Muscle of arm (tissue), 14 donors: ENCODE results near the gene NAT8. TPM values are rescaled to one million over a fixed set of nuclear protein-coding genes. Genes with fewer than 3 reads are reported as not detected.
"Not testable (repeated sequence)": the region's sequence is repeated elsewhere in the genome, so short reads cannot be mapped to it uniquely, and the experiment has no call there.

ENCODE experiments used
- DNase-seq: peaks from one replicate; pipeline ENCODE4 v3.0.0-alpha.2; 2013
- long read RNA-seq, 11 donors: transcript quantifications; one replicate each; lab custom pipeline, GENCODE V29; 2026
- polyA plus RNA-seq, 12 donors: library from polyadenylated mRNA; unstranded; fragments of 120-200 nt; gene quantifications; one replicate each; pipeline ENCODE4 v1.2.1, GENCODE V29; 2013; ENCODE audit not compliant: insufficient read length in 12 of 12

The NAT8 gene, protein sequence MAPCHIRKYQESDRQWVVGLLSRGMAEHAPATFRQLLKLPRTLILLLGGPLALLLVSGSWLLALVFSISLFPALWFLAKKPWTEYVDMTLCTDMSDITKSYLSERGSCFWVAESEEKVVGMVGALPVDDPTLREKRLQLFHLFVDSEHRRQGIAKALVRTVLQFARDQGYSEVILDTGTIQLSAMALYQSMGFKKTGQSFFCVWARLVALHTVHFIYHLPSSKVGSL
- under 1 TPM in 9 of 12 donors, not detected in 3; 0.19 to 0.60 (median 0.33) TPM for polyA plus RNA-seq
- long read RNA-seq, donor 1, result 0 reads
- long read RNA-seq, donor 2, result 0 reads
- long read RNA-seq, donor 3, result 0 reads
- long read RNA-seq, donor 4, result 0 reads
- long read RNA-seq, donor 5, result 0 reads
- long read RNA-seq, donor 6, result 0 reads
- long read RNA-seq, donor 7, result 0 reads
- long read RNA-seq, donor 8, result 0 reads
- long read RNA-seq, donor 9, result 0 reads
- long read RNA-seq, donor 10, result 0 reads
- long read RNA-seq, donor 11, partial matches to known transcripts, result 0 of 1 reads
- long read RNA-seq, donor 11, other reads (novel, unspliced or antisense), result 0 of 1 reads

GRCh38 chr2:73642338-73643018, at the start of gene NAT8:
TSS of gene NAT8 (minus strand) at chr2:73642422. CDS start at chr2:73641628, 794 bp downstream.
- no peak for DNase-seq

DNA sequence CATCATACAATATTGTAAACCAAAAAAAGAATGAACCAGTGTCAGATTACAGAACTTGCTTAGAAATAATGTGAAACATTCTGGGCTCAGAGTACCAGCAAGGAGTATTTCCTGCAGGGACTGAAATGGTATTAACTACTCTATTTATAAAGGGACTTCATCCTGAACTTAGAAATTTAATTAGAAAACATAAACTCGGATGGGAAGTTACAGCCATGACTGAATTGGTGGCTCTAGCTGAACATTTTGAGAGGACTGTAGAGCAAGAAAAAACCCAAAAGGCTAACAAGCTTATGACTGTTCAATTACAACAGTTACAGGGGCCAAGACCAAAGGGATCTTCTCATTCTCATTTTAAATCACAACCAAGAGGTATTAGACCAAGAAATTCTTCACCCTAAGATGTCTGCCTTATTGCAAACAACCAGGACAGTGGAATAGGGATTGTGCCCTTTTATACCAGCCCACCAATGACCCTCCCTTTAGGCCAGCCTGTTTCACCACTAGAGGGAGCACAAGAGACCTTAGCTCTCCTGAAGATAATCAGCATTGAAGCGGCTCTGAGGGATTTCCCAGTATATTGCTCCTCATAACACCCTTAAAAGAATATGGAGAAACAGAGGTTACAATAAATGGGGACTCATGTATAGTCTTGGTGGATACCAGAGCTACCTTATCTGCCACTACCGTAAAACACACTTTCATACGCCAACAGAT, 48.3 kb upstream of the NAT8 start:
- not testable (repeated sequence) for DNase-seq

- not testable (repeated sequence) for DNase-seq
Measured at GRCh38 chr2:73688494-73688893, 46.3 kb upstream of the NAT8 start.

- no peak for DNase-seq
Measured at GRCh38 chr2:73685764-73686438, 43.7 kb upstream of the NAT8 start.

GRCh38 chr2:73684905-73685304, 42.7 kb upstream of the NAT8 start:
- not testable (repeated sequence) for DNase-seq

DNA sequence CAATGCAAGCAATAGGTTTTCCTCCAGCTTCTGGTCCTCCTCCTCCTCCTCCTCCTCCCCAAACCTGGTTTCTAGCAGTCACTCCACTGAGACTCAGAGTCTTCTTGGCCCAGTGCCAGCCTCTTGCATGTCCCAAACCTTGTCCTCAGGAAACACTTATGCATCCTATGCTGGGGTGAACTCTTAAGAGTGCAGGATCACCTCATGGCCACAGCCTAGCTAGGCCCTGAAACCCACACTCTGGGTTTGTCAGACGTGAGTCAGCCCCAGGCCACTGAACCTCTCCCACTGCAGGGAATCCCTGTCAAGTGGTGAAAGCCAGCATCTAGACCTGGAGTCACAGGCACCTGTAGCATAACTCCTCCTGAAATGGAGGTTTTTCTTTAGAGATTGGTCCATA, 42.1 kb upstream of the NAT8 start:
- DNase-seq, result not testable (repeated sequence)

- not testable (repeated sequence) for DNase-seq
Measured at GRCh38 chr2:73679951-73680571, 37.8 kb upstream of the NAT8 start.

GRCh38 chr2:73679237-73679636, 37.0 kb upstream of the NAT8 start:
- not testable (repeated sequence) for DNase-seq

- not testable (repeated sequence) for DNase-seq
Measured at GRCh38 chr2:73678008-73678407, 35.8 kb upstream of the NAT8 start.

GRCh38 chr2:73676211-73676610, 34.0 kb upstream of the NAT8 start:
- not testable (repeated sequence) for DNase-seq

- DNase-seq, result not testable (repeated sequence)
Measured at GRCh38 chr2:73674696-73675157, 32.5 kb upstream of the NAT8 start.

- not testable (repeated sequence) for DNase-seq
Measured at GRCh38 chr2:73669976-73670375, 27.8 kb upstream of the NAT8 start.

DNA sequence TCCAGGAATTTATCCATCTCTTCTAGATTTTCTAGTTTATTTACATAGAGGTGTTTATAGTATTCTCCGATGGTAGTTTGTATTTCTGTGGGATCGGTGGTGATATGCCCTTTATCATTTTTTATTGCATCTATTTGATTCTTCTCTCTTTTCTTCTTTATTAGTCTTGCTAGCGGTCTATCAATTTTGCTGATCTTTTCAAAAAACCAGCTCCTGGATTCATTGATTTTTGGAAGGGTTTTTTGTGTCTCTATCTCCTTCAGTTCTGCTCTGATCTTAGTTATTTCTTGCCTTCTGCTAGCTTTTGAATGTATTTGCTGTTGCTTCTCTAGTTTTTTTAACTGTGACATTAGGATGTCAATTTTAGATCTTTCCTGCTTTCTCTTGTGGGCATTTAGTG, 25.0 kb upstream of the NAT8 start:
- DNase-seq, result not testable (repeated sequence)

- no peak for DNase-seq
Measured at GRCh38 chr2:73654175-73654574, 12.0 kb upstream of the NAT8 start.

- no peak for DNase-seq
Measured at GRCh38 chr2:73652348-73652747, 10.1 kb upstream of the NAT8 start.

DNA sequence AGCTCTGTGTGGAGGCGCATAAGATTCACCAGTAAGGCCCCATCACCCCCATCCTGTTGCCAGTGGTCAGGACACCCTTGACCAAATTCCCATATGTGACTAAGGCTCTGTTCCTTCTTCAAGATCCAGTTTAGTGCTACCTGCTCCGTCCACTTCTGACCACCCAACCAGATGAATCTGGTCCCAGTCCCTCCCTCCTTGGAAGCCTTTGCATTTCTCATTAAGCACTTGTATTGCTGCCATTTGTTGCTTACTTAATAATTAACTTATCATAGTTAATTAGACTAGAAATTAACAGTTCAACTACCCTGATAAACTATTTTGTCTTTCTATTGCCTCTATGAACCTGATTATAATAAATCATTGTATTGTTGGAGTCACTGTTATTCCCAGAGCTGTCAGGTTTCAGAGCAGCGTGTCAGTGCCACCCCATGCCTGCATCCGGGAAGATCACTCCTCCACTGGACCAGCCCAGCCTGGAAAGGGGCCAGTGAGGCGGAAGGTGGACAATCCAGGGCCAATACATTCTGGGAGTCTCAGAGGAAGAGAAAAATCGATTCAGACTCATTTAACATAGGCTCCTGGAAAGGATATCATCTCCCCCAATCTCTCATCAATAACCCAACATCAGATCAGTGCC, 9.5 kb upstream of the NAT8 start:
- no peak for DNase-seq

DNA sequence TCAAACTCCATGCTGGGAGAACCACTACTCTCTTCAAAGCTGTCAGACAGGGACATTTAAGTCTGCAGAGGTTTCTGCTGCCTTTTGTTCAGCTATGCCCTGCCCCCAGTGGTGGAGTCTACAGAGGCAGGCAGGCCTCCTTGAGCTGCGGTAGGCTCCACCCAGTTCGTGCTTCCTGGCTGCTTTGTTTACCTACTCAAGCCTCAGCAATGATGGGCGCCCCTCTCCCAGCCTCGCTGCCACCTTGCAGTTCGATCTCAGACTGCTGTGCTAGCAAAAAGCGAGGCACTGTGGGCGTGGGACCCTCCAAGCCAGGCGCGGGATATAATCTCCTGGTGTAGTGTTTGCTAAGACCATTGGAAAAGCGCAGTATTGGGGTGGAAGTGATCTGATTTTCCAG, 5.5 kb upstream of the NAT8 start:
- not testable (repeated sequence) for DNase-seq

- DNase-seq, result no peak
Measured at GRCh38 chr2:73641767-73642062, 507 bp downstream of the NAT8 start.

GRCh38 chr2:73640946-73641766, 1.1 kb downstream of the NAT8 start:
- DNase-seq, result no peak

DNA sequence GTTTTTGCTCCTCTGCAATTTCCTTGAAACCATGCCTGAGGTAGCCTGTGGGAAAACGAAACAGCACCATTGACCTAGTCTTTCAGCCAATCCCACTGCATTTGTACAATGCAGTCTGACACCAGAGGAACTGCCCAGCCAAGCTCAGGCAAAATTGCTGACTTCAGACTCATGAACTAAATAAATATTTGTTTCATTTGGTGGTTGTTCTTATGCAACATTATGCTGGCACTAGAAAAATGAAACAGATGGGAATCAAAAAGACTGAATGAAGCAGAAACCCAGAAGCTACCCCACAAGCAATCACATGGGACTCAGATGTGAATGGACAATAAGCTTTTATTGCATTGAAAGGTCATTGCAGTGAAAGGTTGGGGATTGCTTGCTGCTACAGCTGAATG, 1.7 kb downstream of the NAT8 start:
- DNase-seq, result peak; percentile 6
